HepG2 (cell line): ENCODE data around the gene GAS5. TPM values are rescaled to one million over a fixed set of nuclear protein-coding genes. Genes with fewer than 3 reads are reported as not detected.
A peak's percentile ranks its signal among the peaks of the same experiment; 100 is the strongest.

Experiments used
- CHD2 ChIP-seq: IDR thresholded peaks from 2 replicates; pipeline ENCODE4 v1.6.1; 2011; ENCODE audit warnings: low read depth, low read length, improper control_type of control experiment
- GATAD1 ChIP-seq: IDR thresholded peaks from 2 replicates; pipeline ENCODE4 v1.6.1; 2016; ENCODE audit warnings: missing genetic modification reagents, missing compliant biosample characterization
- HOXD1 ChIP-seq: sonication (generic); formaldehyde crosslinking; IDR thresholded peaks from 2 replicates; pipeline ENCODE4 v1.5.0; 2020; ENCODE audit warnings: missing genetic modification reagents
- KMT2B ChIP-seq: IDR thresholded peaks from 2 replicates; pipeline ENCODE4 v1.6.1; 2016; ENCODE audit warnings: missing genetic modification reagents, missing compliant biosample characterization
- SNAI1 ChIP-seq: sonication (generic); formaldehyde crosslinking; IDR thresholded peaks from 2 replicates; pipeline ENCODE4 v1.5.0; 2020; ENCODE audit warnings: mild to moderate bottlenecking, missing genetic modification reagents, borderline replicate concordance
- SRY ChIP-seq: sonication (generic); formaldehyde crosslinking; IDR thresholded peaks from 2 replicates; pipeline ENCODE4 v1.8.0; 2022; ENCODE audit warnings: mild to moderate bottlenecking, missing genetic modification reagents
- ZMAT3 ChIP-seq: sonication (generic); formaldehyde crosslinking; conservative IDR thresholded peaks from 2 replicates; pipeline ENCODE4 v1.7.0; 2021; ENCODE audit warnings: missing genetic modification reagents
- ZNF143 ChIP-seq: sonication (generic); formaldehyde crosslinking; IDR thresholded peaks from 2 replicates; pipeline ENCODE4 v1.4.0; 2020; ENCODE audit warnings: missing genetic modification reagents
- ZNF451 ChIP-seq: sonication (generic); formaldehyde crosslinking; IDR thresholded peaks from 2 replicates; pipeline ENCODE4 v1.5.0; 2020; ENCODE audit warnings: mild to moderate bottlenecking, missing genetic modification reagents
- ZNF549 ChIP-seq: sonication (generic); formaldehyde crosslinking; IDR thresholded peaks from 2 replicates; pipeline ENCODE4 v1.5.0; 2020; ENCODE audit warnings: missing genetic modification reagents
- ZNF678 ChIP-seq: sonication (generic); formaldehyde crosslinking; IDR thresholded peaks from 2 replicates; pipeline ENCODE4 v1.4.0; 2020; ENCODE audit warnings: mild to moderate bottlenecking, missing genetic modification reagents
- ZNF713 ChIP-seq: sonication (generic); formaldehyde crosslinking; IDR thresholded peaks from 2 replicates; pipeline ENCODE4 v1.4.0; 2020; ENCODE audit warnings: mild to moderate bottlenecking, missing genetic modification reagents
- polyA plus RNA-seq, 8 experiments: library from polyadenylated mRNA; depleted of rRNA in 3 of 8; stranded (reverse) in 7 of 8; unstranded in 1 of 8; fragments of >200 nt; fragmentation: Illumina TruSeq in 4 of 8; extraction: Trizol in 4 of 8; gene quantifications; 2 replicates each; pipeline versions ENCODE4 v1.2.1 to v1.2.3, GENCODE V29; 2011 to 2016; ENCODE audit warnings: low read depth in 4 of 8, missing spikeins in 1 of 8, mixed read lengths in 1 of 8; ENCODE audit not compliant: insufficient read depth in 1 of 8
- total RNA-seq, 5 experiments: library from RNA; depleted of rRNA; stranded (reverse); fragments of >200 nt; fragmentation: Illumina TruSeq; extraction: Trizol; gene quantifications; 2 replicates each; pipeline ENCODE4 v1.2.3, GENCODE V29; 2016; ENCODE audit warnings: low read depth in 1 of 5
- TF ChIP-seq, protein P1 (sequence below): sonication (generic); formaldehyde crosslinking; IDR thresholded peaks from 2 replicates; pipeline ENCODE4 v1.9.0; 2021; ENCODE audit warnings: missing genetic modification reagents, mild to moderate bottlenecking, borderline replicate concordance
- TF ChIP-seq, protein P2 (sequence below): sonication (generic); formaldehyde crosslinking; IDR thresholded peaks from 2 replicates; pipeline ENCODE4; 2020; ENCODE audit warnings: missing genetic modification reagents, mild to moderate bottlenecking, borderline replicate concordance
- TF ChIP-seq, protein P3 (sequence below): sonication (generic); formaldehyde crosslinking; IDR thresholded peaks from 2 replicates; pipeline ENCODE4 v1.5.0; 2020; ENCODE audit warnings: mild to moderate bottlenecking, missing genetic modification reagents
- TF ChIP-seq, protein P4 (sequence below): sonication (generic); formaldehyde crosslinking; IDR thresholded peaks from 2 replicates; pipeline ENCODE4 v1.4.0; 2020; ENCODE audit warnings: missing genetic modification reagents
- TF ChIP-seq, protein P5 (sequence below): sonication (generic); formaldehyde crosslinking; IDR thresholded peaks from 2 replicates; pipeline ENCODE4 v1.5.1; 2020; ENCODE audit warnings: missing genetic modification reagents, mild to moderate bottlenecking, borderline replicate concordance
- TF ChIP-seq, protein P6 (sequence below): sonication (generic); formaldehyde crosslinking; IDR thresholded peaks from 2 replicates; pipeline ENCODE4 v1.5.0; 2020; ENCODE audit warnings: missing genetic modification reagents

GAS5 gene
- total and polyA plus RNA-seq, 2 of the 13 experiments (the other 11 are each of a cell fraction or from before 2014, with no cell fraction given) = 352 to 738 TPM

DNA sequence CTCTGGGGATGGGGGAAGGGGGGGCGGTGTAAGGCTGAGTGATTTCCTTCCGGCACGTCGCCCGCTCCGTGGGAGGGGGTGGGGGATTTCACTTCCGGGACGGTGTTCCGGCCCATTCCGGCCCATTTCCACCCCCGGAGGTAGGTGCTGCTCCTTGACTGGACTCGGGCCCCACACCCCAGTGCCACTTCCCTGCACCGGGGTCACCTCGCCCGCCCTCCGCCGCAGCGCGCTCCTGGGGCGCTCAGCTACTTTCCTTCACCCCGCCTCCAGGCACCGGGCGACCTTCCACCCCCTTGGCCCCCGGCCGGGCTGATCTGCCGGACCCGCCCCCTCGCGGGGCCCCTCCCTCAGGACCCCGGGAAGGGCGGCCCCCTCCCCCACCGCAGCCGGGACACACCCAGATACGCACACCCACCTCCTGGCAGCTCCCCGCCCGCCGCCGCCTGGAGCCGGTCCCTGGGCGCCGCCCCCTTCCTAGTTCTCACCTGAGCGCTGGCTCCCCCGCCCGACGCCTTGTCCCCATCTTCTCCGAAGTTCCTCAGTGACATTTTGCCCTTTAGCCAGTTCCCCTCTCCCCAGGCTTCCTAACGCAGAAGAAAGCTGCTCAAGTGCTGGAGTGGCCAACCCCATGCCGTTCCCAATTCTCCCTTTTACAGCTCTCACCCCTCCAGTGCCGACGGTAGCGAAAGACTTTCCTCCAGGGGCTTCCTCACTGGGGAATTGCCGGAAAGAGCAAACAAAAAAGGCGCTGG is 654 bp upstream of the GAS5 start, which contains the start of gene ZBTB37 (continued):
- TF ChIP-seq, protein P1, sequence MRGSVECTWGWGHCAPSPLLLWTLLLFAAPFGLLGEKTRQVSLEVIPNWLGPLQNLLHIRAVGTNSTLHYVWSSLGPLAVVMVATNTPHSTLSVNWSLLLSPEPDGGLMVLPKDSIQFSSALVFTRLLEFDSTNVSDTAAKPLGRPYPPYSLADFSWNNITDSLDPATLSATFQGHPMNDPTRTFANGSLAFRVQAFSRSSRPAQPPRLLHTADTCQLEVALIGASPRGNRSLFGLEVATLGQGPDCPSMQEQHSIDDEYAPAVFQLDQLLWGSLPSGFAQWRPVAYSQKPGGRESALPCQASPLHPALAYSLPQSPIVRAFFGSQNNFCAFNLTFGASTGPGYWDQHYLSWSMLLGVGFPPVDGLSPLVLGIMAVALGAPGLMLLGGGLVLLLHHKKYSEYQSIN (CRISPR knock-in tag) = no peak
- TF ChIP-seq ZNF143 (no peak), KMT2B (CRISPR knock-in tag) (peak; percentile 15; the same call in 1 of the 2 replicates), GATAD1 (CRISPR knock-in tag) (peak; percentile 37), CHD2 (0 out of 2 replicates have a peak, but pooled peaks have one; percentile 48), ZNF549 (no peak), SNAI1 (CRISPR knock-in tag) (0 out of 2 replicates have a peak, but pooled peaks have one; percentile 69), ZNF451 (CRISPR knock-in tag) (no peak; the same call in 1 of the 2 replicates), ZNF678 (CRISPR knock-in tag) (no peak; the same call in 1 of the 2 replicates), SRY (0 out of 2 replicates have a peak, but pooled peaks have one; percentile 4), ZMAT3 (CRISPR knock-in tag) (no peak), ZNF713 (no peak), HOXD1 (peak; percentile 76)
- TF ChIP-seq, protein P2, sequence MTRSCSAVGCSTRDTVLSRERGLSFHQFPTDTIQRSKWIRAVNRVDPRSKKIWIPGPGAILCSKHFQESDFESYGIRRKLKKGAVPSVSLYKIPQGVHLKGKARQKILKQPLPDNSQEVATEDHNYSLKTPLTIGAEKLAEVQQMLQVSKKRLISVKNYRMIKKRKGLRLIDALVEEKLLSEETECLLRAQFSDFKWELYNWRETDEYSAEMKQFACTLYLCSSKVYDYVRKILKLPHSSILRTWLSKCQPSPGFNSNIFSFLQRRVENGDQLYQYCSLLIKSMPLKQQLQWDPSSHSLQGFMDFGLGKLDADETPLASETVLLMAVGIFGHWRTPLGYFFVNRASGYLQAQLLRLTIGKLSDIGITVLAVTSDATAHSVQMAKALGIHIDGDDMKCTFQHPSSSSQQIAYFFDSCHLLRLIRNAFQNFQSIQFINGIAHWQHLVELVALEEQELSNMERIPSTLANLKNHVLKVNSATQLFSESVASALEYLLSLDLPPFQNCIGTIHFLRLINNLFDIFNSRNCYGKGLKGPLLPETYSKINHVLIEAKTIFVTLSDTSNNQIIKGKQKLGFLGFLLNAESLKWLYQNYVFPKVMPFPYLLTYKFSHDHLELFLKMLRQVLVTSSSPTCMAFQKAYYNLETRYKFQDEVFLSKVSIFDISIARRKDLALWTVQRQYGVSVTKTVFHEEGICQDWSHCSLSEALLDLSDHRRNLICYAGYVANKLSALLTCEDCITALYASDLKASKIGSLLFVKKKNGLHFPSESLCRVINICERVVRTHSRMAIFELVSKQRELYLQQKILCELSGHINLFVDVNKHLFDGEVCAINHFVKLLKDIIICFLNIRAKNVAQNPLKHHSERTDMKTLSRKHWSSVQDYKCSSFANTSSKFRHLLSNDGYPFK (CRISPR knock-in tag) = no peak
- TF ChIP-seq, protein P3, sequence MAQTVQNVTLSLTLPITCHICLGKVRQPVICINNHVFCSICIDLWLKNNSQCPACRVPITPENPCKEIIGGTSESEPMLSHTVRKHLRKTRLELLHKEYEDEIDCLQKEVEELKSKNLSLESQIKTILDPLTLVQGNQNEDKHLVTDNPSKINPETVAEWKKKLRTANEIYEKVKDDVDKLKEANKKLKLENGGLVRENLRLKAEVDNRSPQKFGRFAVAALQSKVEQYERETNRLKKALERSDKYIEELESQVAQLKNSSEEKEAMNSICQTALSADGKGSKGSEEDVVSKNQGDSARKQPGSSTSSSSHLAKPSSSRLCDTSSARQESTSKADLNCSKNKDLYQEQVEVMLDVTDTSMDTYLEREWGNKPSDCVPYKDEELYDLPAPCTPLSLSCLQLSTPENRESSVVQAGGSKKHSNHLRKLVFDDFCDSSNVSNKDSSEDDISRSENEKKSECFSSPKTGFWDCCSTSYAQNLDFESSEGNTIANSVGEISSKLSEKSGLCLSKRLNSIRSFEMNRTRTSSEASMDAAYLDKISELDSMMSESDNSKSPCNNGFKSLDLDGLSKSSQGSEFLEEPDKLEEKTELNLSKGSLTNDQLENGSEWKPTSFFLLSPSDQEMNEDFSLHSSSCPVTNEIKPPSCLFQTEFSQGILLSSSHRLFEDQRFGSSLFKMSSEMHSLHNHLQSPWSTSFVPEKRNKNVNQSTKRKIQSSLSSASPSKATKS (CRISPR knock-in tag) = no peak
- TF ChIP-seq, protein P4, sequence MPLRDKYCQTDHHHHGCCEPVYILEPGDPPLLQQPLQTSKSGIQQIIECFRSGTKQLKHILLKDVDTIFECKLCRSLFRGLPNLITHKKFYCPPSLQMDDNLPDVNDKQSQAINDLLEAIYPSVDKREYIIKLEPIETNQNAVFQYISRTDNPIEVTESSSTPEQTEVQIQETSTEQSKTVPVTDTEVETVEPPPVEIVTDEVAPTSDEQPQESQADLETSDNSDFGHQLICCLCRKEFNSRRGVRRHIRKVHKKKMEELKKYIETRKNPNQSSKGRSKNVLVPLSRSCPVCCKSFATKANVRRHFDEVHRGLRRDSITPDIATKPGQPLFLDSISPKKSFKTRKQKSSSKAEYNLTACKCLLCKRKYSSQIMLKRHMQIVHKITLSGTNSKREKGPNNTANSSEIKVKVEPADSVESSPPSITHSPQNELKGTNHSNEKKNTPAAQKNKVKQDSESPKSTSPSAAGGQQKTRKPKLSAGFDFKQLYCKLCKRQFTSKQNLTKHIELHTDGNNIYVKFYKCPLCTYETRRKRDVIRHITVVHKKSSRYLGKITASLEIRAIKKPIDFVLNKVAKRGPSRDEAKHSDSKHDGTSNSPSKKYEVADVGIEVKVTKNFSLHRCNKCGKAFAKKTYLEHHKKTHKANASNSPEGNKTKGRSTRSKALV (CRISPR knock-in tag) = no peak; the same call in 1 of the 2 replicates
- TF ChIP-seq, protein P5, sequence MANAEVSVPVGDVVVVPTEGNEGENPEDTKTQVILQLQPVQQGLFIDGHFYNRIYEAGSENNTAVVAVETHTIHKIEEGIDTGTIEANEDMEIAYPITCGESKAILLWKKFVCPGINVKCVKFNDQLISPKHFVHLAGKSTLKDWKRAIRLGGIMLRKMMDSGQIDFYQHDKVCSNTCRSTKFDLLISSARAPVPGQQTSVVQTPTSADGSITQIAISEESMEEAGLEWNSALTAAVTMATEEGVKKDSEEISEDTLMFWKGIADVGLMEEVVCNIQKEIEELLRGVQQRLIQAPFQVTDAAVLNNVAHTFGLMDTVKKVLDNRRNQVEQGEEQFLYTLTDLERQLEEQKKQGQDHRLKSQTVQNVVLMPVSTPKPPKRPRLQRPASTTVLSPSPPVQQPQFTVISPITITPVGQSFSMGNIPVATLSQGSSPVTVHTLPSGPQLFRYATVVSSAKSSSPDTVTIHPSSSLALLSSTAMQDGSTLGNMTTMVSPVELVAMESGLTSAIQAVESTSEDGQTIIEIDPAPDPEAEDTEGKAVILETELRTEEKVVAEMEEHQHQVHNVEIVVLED (CRISPR knock-in tag) = no peak
- TF ChIP-seq, protein P6, sequence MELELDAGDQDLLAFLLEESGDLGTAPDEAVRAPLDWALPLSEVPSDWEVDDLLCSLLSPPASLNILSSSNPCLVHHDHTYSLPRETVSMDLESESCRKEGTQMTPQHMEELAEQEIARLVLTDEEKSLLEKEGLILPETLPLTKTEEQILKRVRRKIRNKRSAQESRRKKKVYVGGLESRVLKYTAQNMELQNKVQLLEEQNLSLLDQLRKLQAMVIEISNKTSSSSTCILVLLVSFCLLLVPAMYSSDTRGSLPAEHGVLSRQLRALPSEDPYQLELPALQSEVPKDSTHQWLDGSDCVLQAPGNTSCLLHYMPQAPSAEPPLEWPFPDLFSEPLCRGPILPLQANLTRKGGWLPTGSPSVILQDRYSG (CRISPR knock-in tag) = no peak
